ENCODE data around the gene TCAP.

Gene TCAP

DNA sequence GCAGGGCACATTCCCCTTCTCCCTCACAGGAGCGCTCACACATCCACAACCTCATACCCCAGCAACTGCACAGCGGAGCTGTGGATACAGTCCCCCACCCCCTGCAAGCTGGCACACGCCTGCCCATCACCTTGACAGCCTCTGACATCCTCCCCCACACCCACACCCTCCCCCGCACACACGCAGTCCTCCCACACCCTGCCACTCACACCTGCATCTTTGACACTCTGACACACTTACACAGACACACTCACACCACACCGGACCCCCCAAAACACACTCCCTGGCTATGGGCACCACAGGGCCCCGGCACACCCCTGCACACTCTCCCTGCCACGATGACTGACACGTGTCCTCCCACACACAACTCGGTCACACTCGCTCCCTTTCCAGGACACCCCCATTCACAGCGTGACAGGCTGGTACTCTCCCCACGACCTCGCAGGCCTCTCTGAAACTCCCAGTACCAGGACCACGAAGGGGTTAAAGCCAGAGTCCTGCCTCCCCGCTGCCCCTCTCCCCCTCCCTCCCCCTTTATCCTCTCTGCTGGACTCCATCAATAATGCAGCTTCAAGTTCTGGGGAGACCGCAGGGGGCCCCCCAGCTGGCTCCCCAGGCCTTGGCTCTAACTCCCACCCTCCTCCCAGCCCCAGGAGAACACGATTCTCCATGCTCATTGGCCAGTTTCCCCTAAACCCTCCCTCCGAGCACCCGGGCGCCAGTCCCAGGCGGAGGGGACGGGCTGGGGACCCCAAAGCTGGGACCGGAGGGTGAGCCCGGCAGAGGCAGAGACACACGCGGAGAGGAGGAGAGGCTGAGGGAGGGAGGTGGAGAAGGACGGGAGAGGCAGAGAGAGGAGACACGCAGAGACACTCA is 38.7 kb upstream of the TCAP start, which contains the start of gene PPP1R1B:
TSS of gene PPP1R1B (plus strand) at position 782 of the 876 bp plus-strand sequence. CDS start 441 bp downstream, outside the sequence.
- Histone ChIP-seq H3K4me3 (peak within 1 kb of the TSS; percentile 64), H3K27ac (peak within 1 kb of the TSS in 1 of 2 donors; percentile 15)
- TF ChIP-seq, protein P1, sequence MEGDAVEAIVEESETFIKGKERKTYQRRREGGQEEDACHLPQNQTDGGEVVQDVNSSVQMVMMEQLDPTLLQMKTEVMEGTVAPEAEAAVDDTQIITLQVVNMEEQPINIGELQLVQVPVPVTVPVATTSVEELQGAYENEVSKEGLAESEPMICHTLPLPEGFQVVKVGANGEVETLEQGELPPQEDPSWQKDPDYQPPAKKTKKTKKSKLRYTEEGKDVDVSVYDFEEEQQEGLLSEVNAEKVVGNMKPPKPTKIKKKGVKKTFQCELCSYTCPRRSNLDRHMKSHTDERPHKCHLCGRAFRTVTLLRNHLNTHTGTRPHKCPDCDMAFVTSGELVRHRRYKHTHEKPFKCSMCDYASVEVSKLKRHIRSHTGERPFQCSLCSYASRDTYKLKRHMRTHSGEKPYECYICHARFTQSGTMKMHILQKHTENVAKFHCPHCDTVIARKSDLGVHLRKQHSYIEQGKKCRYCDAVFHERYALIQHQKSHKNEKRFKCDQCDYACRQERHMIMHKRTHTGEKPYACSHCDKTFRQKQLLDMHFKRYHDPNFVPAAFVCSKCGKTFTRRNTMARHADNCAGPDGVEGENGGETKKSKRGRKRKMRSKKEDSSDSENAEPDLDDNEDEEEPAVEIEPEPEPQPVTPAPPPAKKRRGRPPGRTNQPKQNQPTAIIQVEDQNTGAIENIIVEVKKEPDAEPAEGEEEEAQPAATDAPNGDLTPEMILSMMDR (IDR thresholded peaks at IDR 0.05), result no peak
- no peak for DNase-seq (ENCODE audit: low spot score)

DNA sequence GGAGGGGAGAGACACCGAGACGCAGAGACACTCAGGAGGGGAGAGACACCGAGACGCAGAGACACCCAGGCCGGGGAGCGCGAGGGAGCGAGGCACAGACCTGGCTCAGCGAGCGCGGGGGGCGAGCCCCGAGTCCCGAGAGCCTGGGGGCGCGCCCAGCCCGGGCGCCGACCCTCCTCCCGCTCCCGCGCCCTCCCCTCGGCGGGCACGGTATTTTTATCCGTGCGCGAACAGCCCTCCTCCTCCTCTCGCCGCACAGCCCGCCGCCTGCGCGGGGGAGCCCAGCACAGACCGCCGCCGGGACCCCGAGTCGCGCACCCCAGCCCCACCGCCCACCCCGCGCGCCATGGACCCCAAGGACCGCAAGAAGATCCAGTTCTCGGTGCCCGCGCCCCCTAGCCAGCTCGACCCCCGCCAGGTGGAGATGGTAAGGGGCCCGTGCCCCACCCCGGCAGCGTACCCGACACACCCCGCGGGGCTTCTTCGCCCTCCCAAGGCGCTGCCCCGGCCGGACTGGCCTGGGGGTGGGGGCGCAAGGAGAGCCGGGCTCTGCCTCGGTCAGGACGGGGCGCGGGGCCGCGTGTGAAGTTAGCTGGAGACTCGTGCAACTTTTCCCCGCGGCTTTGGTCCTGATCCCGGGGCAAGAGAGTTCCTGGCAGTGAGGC is 38.0 kb upstream of the TCAP start:
- H3K4me3 ChIP-seq, result peak overlapping the region; percentile 64
- DNase-seq (ENCODE audit: low spot score), result no peak
- H3K27ac ChIP-seq, result peak overlapping the region in 1 of 2 donors; percentile 15
- TF ChIP-seq, protein P1 (IDR thresholded peaks at IDR 0.05), result no peak

DNA sequence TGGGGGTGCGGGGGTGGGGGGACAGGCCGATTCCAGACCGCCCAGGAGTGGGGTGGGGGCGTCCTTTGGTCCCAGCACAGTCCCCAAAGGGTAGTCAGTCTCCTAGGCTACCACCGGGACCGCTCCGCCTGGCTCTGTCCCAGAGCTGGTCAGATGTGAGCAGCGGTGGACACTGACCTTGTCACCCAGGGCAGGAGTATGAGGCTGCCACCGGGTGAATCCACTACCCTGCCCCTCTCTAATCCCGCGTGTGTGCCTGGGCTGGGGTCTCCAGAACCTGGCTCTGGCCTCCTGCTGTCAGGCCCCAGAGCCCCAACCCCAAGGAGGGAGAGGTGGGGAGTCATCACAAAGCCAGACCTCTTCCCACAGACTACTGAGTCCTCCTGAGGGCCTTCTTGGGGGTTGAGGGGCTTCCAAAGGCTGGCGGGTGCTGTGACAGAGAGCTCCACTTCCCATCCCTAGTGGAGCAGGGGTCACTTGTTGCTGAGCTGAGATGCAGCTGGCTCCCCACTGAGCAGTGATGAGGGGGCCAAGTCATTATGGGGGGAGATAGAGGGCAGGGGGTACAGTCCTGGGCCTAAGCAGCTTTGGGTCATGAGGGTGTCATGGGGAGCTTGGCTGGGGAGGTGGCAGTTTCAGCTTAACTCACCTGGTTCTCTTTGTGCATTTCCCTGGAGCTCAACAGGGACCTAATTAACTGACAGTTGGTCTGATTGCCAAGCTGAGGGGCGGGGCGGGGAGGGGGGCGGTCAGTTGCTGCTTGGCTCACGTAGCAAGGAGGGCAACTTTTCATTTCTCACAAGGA is 37.2 kb upstream of the TCAP start:
- Histone ChIP-seq H3K4me3 (peak overlapping the region; percentile 64), H3K27ac (no peak overlapping the region)
- DNase-seq (ENCODE audit: low spot score), result no peak
- TF ChIP-seq, protein P1 (IDR thresholded peaks at IDR 0.05), result no peak

DNA sequence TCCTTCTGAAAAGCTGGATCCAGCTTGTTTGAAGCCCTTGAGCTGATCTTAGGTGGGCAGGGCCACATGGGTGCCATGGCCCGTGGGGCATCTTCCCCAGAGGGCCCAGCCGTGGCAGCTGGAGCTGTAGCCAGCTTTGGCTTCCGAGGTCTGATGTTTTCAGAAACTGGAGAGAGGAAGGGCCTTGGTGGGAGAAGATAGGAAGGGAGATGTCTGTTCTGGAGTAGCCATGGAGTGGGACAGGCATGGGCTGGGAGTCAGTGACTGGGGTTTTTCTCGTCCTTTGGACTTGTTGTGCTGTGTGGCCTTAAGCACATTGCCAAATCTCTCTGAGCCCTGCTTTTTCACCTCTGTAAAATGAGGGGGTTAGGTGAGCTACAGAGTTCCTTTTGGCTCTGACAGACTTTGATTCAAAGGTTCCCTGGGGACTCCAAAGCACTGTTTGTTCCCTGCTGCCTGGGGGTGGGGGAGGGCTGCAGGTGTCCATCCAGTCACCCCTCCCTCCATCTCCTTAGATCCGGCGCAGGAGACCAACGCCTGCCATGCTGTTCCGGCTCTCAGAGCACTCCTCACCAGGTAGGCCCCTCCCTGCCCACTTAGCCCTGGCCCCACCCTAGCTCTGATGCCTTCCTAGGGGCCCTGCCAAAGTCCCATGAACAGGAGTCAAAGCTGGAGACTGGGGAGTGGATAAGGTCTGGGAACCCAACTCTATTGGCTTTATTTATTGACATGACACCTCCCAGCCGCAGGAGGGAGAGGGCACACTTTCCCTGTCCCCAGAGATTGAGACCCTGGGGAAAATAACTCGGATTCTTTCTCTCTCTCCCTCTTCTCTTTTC is 36.3 kb upstream of the TCAP start:
- no peak for DNase-seq (ENCODE audit: low spot score)
- TF ChIP-seq, protein P1 (IDR thresholded peaks at IDR 0.05), result no peak
- Histone ChIP-seq H3K4me3 (no peak overlapping the region), H3K27ac (no peak overlapping the region)

DNA sequence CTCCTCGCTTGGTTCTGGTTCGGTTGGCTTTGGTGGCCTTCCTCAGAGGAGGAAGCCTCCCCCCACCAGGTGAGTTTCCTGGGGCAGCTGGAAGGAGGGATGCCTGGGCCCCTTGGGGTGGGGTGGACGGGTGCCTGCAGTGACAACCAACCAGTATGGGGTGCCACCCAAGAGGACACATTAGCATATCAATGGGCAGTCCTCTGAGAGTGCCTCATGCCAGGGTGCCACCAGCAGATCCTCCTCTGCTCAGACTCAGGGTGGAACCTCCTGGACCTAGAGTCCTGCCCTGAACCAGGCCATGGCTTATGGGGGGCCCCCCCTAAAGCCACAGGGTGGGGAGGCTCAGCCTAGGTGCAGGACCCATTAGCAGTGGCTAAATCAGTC is 35.7 kb upstream of the TCAP start:
- TF ChIP-seq, protein P1 (IDR thresholded peaks at IDR 0.05), result no peak
- no peak overlapping the region for H3K27ac ChIP-seq
- no peak overlapping the region for H3K4me3 ChIP-seq
- DNase-seq (ENCODE audit: low spot score), result no peak

DNA sequence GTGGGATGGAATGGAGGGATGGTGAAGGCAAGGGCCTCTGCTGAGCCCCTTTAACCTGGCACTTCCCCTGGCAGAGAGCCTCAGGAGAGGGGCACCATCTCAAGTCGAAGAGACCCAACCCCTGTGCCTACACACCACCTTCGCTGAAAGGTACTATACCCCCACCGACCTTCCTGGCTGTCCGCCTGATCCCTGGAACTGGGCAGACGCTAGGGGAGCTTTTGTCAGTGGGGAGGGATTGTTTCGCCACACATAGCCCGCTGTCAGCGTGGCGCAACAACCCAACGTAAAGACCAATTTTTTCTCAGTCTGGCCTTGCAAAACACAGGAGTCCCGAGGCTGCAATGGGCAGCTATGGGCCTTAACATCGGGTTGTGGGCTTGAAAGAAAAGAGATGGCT is 35.3 kb upstream of the TCAP start:
- Histone ChIP-seq H3K4me3 (no peak overlapping the region), H3K27ac (no peak overlapping the region)
- TF ChIP-seq, protein P1 (IDR thresholded peaks at IDR 0.05), result no peak
- DNase-seq (ENCODE audit: low spot score), result no peak

Data from coronary artery (tissue), 2 donors.